Fibroblast of lung (primary cell): ENCODE data around the gene PDZK1. TPM values are rescaled to one million over a fixed set of nuclear protein-coding genes. Genes with fewer than 3 reads are reported as not detected.
"Not testable (repeated sequence)": the region's sequence is repeated elsewhere in the genome, so short reads cannot be mapped to it uniquely, and the experiment has no call there.

Experiments used
- DNase-seq, 2 donors: peaks; one replicate each; pipeline versions ENCODE4 v3.0.0 to v3.0.0-alpha.2; 2010; ENCODE audit warnings: low read depth in 2 of 2
- H2AFZ ChIP-seq: 2 replicates; pipeline ENCODE4 v1.5.1; 2012; ENCODE audit warnings: low read length, control low read depth, inconsistent platforms
- H3K27ac ChIP-seq: 2 replicates; pipeline ENCODE4 v1.5.1; 2011; ENCODE audit warnings: low read length, control low read depth; ENCODE audit not compliant: insufficient read depth
- H3K27me3 ChIP-seq: 2 replicates; pipeline ENCODE4 v1.5.1; 2011; ENCODE audit warnings: mild to moderate bottlenecking, low read length; ENCODE audit not compliant: control insufficient read depth, insufficient read depth
- H3K36me3 ChIP-seq: 2 replicates; pipeline ENCODE4 v1.5.1; 2011; ENCODE audit warnings: low read length; ENCODE audit not compliant: control insufficient read depth, insufficient read depth
- H3K4me1 ChIP-seq: 2 replicates; pipeline ENCODE4 v1.5.1; 2011; ENCODE audit warnings: low read length; ENCODE audit not compliant: control insufficient read depth, insufficient read depth; ENCODE audit errors: extremely low read depth
- H3K4me2 ChIP-seq: 2 replicates; pipeline ENCODE4 v1.5.1; 2011; ENCODE audit warnings: low read length, control low read depth; ENCODE audit not compliant: insufficient read depth; ENCODE audit errors: extremely low read depth
- H3K4me3 ChIP-seq, 4 experiments: fragments of 200-600 bp in 1 of 4; sonication (generic) in 1 of 4; replicated peaks in 1 of 4; 2 replicates each; pipeline ENCODE4 v1.5.1; 2011 to 2016; ENCODE audit warnings: low read length in 4 of 4, low read depth in 3 of 4, mild to moderate bottlenecking in 3 of 4, control low read depth in 2 of 4, inconsistent platforms in 1 of 4, mixed read lengths in 1 of 4; ENCODE audit not compliant: insufficient read depth in 1 of 4; ENCODE audit errors: control extremely low read depth in 1 of 4
- H3K79me2 ChIP-seq: 2 replicates; pipeline ENCODE4 v1.5.1; 2012; ENCODE audit warnings: mild to moderate bottlenecking, low read length, inconsistent platforms; ENCODE audit not compliant: control insufficient read depth, insufficient read depth
- H3K9ac ChIP-seq: 2 replicates; pipeline ENCODE4 v1.5.1; 2011; ENCODE audit warnings: mild to moderate bottlenecking, low read length, control low read depth; ENCODE audit not compliant: insufficient read depth
- H3K9me3 ChIP-seq: 2 replicates; pipeline ENCODE4 v1.5.1; 2012; ENCODE audit warnings: low read depth, low read length; ENCODE audit not compliant: control insufficient read depth, insufficient read depth
- H4K20me1 ChIP-seq: 2 replicates; pipeline ENCODE4 v1.5.1; 2011; ENCODE audit warnings: low read length; ENCODE audit not compliant: control insufficient read depth, insufficient read depth; ENCODE audit errors: extremely low read depth
- CTCF ChIP-seq, 2 donors: IDR thresholded peaks in 1 of 2; conservative IDR thresholded peaks in 1 of 2; 1 replicate in 1 of 2; 2 replicates in 1 of 2; pipeline ENCODE4 v1.5.1; 2011 to 2012; ENCODE audit warnings: low read length in 2 of 2, control low read depth in 1 of 2, inconsistent platforms in 1 of 2, low read depth in 1 of 2, mild to moderate bottlenecking in 1 of 2
- EZH2 ChIP-seq: IDR thresholded peaks from 2 replicates; pipeline ENCODE4 v1.5.1; 2012; ENCODE audit warnings: low read length, control low read depth, mild to moderate bottlenecking; ENCODE audit errors: missing control alignments
- polyA plus RNA-seq, 2 donors: library from polyadenylated mRNA; depleted of rRNA in 1 of 2; stranded (reverse) in 1 of 2; unstranded in 1 of 2; fragments of >200 nt; gene quantifications; 2 replicates each; pipeline ENCODE4 v1.2.1, GENCODE V29; 2011 to 2012; ENCODE audit warnings: missing spikeins in 1 of 2
- total RNA-seq: library from RNA; depleted of rRNA; stranded (reverse); fragments of >200 nt; gene quantifications from 2 replicates; pipeline ENCODE4 v1.2.1, GENCODE V29; 2014

The PDZK1 gene
- total and polyA plus RNA-seq, 2 donors (not counting 1 experiment from before 2014, with no cell fraction given) = 0.91 to 1.5 TPM

- Histone ChIP-seq H3K79me2 (no peaks in the 10 kb centered on the region), H3K4me1 (peaks cover 11% of the 10 kb centered on the region), H3K36me3 (no peaks in the 10 kb centered on the region), H3K9me3 (no peaks in the 10 kb centered on the region), H3K9ac (no peak overlapping the region), H2AFZ (peak overlapping the region; percentile 25), H4K20me1 (no peaks in the 10 kb centered on the region), H3K27me3 (no peaks in the 10 kb centered on the region), H3K27ac (peak overlapping the region; percentile 68), H3K4me2 (no peak overlapping the region), H3K4me3 (peak overlapping the region in 1 of 4 experiments; percentile 50)
- peak; percentile 51 to 84 for DNase-seq
- TF ChIP-seq EZH2 (no peak), CTCF (conservative IDR thresholded peaks at IDR 0.05 in 1 of 2, IDR thresholded peaks at IDR 0.05 in 1 of 2; ENCODE audit: low read depth in 1 of 2, low read length in 2 of 2) (no peak)
These were observed 13.3 kb upstream of the PDZK1 start for GRCh38 chr1:145720556-145720877.

- no peak within 1 kb of the TSS for H3K4me3 ChIP-seq
These were observed 12.3 kb upstream of the PDZK1 start, which contains the start of gene CD160 for GRCh38 chr1:145719230-145720079. TSS of gene CD160 (plus strand) at chr1:145719499. CDS start at chr1:145728328, 8,829 bp downstream.

GRCh38 chr1:145718465-145718864 lies 11.3 kb upstream of the PDZK1 start:
- not testable (repeated sequence) for H3K9ac ChIP-seq, H3K4me2 ChIP-seq, H3K9me3 ChIP-seq, H3K36me3 ChIP-seq, H3K27ac ChIP-seq, H3K79me2 ChIP-seq, H3K27me3 ChIP-seq, H2AFZ ChIP-seq, H3K4me3 ChIP-seq, H4K20me1 ChIP-seq, DNase-seq
- H3K4me1 ChIP-seq = peaks cover 11% of the 10 kb centered on the region

More at GRCh38 chr1:145719230-145720079, 12.3 kb upstream of the PDZK1 start, which contains the start of gene CD160:
- Histone ChIP-seq H2AFZ (no peak within 1 kb of the TSS), H3K9ac (no peak within 1 kb of the TSS), H3K4me1 (peaks cover 11% of the 10 kb centered on the region), H3K27me3 (no peaks in the 10 kb centered on the region), H3K4me2 (no peak within 1 kb of the TSS), H3K79me2 (no peaks in the 10 kb centered on the region), H4K20me1 (no peaks in the 10 kb centered on the region), H3K9me3 (no peaks in the 10 kb centered on the region), H3K36me3 (no peaks in the 10 kb centered on the region), H3K27ac (peak within 1 kb of the TSS; percentile 68)
- TF ChIP-seq CTCF (conservative IDR thresholded peaks at IDR 0.05 in 1 of 2, IDR thresholded peaks at IDR 0.05 in 1 of 2; ENCODE audit: low read depth in 1 of 2, low read length in 2 of 2) (no peak), EZH2 (no peak)
- DNase-seq = no peak
